OCI-LY7 (cell line): ENCODE data around the gene ALK.

ENCODE experiments used
- CTCF ChIP-seq: fragments of 200-600 bp; sonication (generic); conservative IDR thresholded peaks from 2 replicates; pipeline ENCODE4 v1.5.1; 2014; ENCODE audit warnings: mild to moderate bottlenecking, antibody characterized with exemption, low read length, moderate library complexity, mixed read lengths
- EZH2phosphoT487 ChIP-seq: fragments of 200-600 bp; sonication (generic); IDR thresholded peaks from 2 replicates; pipeline ENCODE4 v1.6.1; 2018; ENCODE audit warnings: low read depth, borderline replicate concordance, mild to moderate bottlenecking, mixed run types, antibody characterized with exemption, low read length, moderate library complexity, mixed read lengths

GRCh38 chr2:29165362-29166241, 755.8 kb downstream of the ALK start:
- no peak for TF ChIP-seq CTCF
- no peak for TF ChIP-seq EZH2phosphoT487
